ENCODE results near the gene GPSM1.

The GPSM1 gene

GRCh38 chr9:136342181-136343120, 15.1 kb downstream of the GPSM1 start:
- no peak overlapping the region for H3K27ac ChIP-seq
- TF ChIP-seq ZFX (IDR thresholded peaks at IDR 0.05) (no peak), CTCF (conservative IDR thresholded peaks at IDR 0.05) (no peak)

DNA sequence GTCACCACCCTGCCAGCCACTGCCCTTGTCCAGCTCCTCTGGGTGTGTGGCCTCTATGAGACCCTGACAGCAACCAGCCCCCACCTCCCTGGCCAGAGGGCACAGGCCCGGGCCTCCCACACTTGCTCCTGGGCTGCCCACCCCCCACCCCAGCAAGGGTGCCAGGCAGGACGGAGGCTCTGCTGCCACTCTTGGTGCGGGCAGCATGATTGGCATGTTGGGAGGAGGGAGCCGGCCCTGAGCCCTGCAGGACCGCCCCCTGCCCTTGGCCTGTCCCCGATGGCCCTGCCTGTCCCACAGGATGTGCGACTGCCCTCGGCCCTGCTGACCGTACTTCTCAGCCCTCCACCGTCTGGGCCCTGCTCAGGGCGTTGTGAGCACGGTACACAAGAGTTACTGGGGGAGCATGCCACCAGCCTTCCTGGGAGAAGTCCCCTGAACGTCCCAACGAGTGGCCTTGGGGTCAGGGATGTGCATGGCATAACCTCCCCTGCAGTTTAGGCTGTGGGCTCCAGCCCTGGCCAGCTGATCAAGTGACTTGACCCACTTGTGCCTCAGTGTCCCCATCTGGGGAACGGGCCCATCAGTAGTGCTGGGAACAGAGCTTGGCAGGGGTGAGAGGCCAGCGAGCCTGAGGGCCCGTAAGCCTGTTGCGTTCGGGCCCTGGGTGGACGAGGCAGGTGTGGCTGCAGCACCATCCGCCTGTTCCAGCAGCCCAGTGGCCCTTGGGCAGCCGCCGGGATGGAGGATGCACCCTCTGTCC, 16.0 kb downstream of the GPSM1 start:
- no peak overlapping the region for H3K27ac ChIP-seq

DNA sequence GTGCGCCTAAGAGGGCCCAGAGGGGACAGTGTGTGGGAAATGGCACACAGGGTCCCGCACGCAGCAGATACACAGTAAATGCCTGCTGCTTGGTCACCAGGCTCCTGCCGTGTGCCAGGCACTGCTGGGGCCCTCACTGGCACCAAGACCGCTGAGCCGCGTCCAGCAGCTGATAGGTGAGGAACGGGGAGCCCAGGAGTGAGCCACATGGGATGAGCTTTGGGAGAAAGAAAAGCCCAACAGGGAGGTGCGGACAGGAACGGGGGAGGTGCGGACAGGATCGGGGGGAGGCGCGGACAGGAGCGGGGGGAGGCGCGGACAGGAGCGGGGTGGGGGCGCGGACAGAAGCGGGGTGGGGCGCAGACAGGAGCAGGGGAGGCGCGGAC, 16.5 kb downstream of the GPSM1 start:
- TF ChIP-seq ZFX (IDR thresholded peaks at IDR 0.05) (no peak), CTCF (conservative IDR thresholded peaks at IDR 0.05) (no peak)
- H3K27ac ChIP-seq, result no peak overlapping the region

More for the DNA sequence above, 16.0 kb downstream of the GPSM1 start:
- TF ChIP-seq ZFX (IDR thresholded peaks at IDR 0.05) (no peak), CTCF (conservative IDR thresholded peaks at IDR 0.05) (no peak)

DNA sequence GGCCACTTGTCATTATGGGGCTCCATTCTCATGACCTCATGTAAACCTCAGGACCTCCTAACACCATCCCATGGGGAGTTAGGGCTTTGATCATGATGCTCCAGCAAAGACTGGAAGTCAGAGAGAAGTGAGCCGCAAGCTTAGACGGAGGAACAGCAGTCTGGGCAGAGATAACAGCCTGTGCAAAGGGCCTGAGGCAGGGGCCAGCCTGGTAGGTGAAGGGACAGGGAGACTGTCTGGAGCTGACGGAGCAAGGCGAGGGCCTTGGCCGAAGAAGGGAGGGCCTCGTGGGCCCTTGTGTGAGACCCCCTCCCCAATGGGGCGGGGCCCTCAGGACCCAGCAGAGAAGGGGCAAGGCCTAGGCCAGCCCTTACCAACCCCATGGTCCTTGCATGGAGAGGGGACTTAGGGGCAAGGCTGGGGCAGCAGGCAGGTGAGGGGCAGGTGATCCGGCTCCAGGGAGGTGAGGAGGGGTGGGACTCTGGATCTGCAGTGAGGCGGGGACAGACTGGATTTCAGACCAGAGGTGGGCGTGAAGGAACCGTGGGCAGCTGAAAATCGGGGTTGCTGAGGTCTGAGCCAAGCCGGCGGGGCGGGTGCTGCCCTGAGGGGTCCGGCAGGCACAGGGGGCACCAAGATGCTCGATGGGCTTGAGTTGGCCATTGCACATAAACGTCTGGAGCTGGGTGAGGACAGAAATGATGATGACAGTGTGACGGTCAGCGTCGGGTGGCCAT, 17.4 kb downstream of the GPSM1 start:
- TF ChIP-seq CTCF (conservative IDR thresholded peaks at IDR 0.05), result no peak
- no peak for TF ChIP-seq ZFX (IDR thresholded peaks at IDR 0.05)
- no peak overlapping the region for H3K27ac ChIP-seq

- no peak overlapping the region for H3K27ac ChIP-seq
- TF ChIP-seq ZFX (IDR thresholded peaks at IDR 0.05), result no peak
- no peak; the same call in 1 of the 2 replicates for TF ChIP-seq CTCF (conservative IDR thresholded peaks at IDR 0.05)
Observed at GRCh38 chr9:136345281-136346156, 18.2 kb downstream of the GPSM1 start.

DNA sequence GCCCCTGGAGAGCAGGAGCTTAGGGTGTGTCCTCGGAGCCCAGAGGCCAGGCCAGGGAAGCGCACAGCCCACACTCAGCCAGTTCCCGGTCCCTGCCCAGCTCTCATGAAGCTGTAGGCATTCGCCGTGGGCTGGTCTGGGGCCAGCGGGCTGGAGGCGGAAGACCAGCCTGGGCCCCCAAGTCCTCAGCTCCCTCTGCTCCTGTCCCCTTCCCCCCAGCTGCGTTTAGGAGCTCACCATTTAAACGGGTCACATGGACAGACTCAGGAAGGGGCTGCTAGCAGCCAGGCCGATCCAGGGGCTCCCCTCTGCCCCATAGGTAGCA, 18.8 kb downstream of the GPSM1 start:
- TF ChIP-seq ZFX (IDR thresholded peaks at IDR 0.05) (no peak), CTCF (conservative IDR thresholded peaks at IDR 0.05) (no peak)
- no peak overlapping the region for H3K27ac ChIP-seq

All from C4-2B (cell line).